Transverse colon (tissue), 4 donors: ENCODE results near the gene CASTOR1.

Experiments used
- POLR2A ChIP-seq: fragments of 450-650 bp; IDR thresholded peaks from one replicate; pipeline ENCODE4 v1.6.1; 2016; ENCODE audit warnings: antibody characterized with exemption, mild to moderate bottlenecking, moderate library complexity
- POLR2AphosphoS5 ChIP-seq, 3 donors: sonication (generic); formaldehyde crosslinking; IDR thresholded peaks; one replicate each; pipeline ENCODE4 v1.6.1; 2016; ENCODE audit warnings: antibody characterized with exemption in 3 of 3
- TF ChIP-seq, protein P1 (sequence below), 5 experiments: fragments of 200-600 bp in 3 of 5; fragments of 450-650 bp in 2 of 5; sonication (generic) in 3 of 5; IDR thresholded peaks; 1 replicate in 2 of 5; 2 replicates in 3 of 5; pipeline ENCODE4 v1.5.1; 2016 to 2017; ENCODE audit warnings: antibody characterized with exemption in 5 of 5, inconsistent platforms in 3 of 5, mild to moderate bottlenecking in 2 of 5, moderate library complexity in 1 of 5

DNA sequence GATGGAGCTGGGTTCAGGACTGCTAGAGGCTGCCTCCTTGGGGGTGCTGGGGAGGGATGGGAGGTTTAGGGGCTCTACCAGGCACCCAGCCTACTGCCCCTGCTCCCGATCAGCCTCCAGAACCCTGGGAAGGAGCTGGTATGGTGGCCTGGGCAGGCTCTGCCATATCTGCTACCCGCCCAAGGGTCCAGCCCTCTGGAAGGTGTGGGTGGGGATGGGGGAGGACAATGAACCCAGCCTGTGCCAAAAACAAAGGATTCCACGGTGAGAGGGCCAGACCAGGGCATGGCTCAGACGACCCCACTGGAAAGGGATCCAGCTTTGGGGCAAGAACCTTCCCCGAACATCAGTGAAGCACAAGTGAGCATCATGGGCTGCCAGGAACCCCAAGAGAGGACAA is 3.0 kb downstream of the CASTOR1 start:
- TF ChIP-seq, protein P1, sequence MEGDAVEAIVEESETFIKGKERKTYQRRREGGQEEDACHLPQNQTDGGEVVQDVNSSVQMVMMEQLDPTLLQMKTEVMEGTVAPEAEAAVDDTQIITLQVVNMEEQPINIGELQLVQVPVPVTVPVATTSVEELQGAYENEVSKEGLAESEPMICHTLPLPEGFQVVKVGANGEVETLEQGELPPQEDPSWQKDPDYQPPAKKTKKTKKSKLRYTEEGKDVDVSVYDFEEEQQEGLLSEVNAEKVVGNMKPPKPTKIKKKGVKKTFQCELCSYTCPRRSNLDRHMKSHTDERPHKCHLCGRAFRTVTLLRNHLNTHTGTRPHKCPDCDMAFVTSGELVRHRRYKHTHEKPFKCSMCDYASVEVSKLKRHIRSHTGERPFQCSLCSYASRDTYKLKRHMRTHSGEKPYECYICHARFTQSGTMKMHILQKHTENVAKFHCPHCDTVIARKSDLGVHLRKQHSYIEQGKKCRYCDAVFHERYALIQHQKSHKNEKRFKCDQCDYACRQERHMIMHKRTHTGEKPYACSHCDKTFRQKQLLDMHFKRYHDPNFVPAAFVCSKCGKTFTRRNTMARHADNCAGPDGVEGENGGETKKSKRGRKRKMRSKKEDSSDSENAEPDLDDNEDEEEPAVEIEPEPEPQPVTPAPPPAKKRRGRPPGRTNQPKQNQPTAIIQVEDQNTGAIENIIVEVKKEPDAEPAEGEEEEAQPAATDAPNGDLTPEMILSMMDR (IDR thresholded peaks at IDR 0.05): no peak
- TF ChIP-seq POLR2AphosphoS5 (IDR thresholded peaks at IDR 0.05) (no peak), POLR2A (no peak)
